ENCODE data around the gene NAV2. TPM values are rescaled to one million over a fixed set of nuclear protein-coding genes. Genes with fewer than 3 reads are reported as not detected.

The NAV2 gene
- total RNA-seq, 2 donors from 2014 or later, result 21.3 to 45.3 TPM

GRCh38 chr11:19738124-19738523 is 25.5 kb downstream of the NAV2 start:
- TF ChIP-seq, protein P1, sequence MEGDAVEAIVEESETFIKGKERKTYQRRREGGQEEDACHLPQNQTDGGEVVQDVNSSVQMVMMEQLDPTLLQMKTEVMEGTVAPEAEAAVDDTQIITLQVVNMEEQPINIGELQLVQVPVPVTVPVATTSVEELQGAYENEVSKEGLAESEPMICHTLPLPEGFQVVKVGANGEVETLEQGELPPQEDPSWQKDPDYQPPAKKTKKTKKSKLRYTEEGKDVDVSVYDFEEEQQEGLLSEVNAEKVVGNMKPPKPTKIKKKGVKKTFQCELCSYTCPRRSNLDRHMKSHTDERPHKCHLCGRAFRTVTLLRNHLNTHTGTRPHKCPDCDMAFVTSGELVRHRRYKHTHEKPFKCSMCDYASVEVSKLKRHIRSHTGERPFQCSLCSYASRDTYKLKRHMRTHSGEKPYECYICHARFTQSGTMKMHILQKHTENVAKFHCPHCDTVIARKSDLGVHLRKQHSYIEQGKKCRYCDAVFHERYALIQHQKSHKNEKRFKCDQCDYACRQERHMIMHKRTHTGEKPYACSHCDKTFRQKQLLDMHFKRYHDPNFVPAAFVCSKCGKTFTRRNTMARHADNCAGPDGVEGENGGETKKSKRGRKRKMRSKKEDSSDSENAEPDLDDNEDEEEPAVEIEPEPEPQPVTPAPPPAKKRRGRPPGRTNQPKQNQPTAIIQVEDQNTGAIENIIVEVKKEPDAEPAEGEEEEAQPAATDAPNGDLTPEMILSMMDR (IDR thresholded peaks at IDR 0.05), result no peak
- H3K27me3 ChIP-seq, result no peaks in the 10 kb centered on the region
- H3K9me3 ChIP-seq, result no peaks in the 10 kb centered on the region
- intact Hi-C loops (cut with DNase I), result no loop called here
- H3K36me3 ChIP-seq, result no peaks in the 10 kb centered on the region
- H3K4me3 ChIP-seq, result no peak overlapping the region
- no peak overlapping the region for H3K9ac ChIP-seq (ENCODE audit: low read depth in 2 of 2, low read length in 2 of 2)
- no peak overlapping the region for H3K27ac ChIP-seq
- no peak for DNase-seq
- H3K4me1 ChIP-seq, result no peaks in the 10 kb centered on the region

DNA sequence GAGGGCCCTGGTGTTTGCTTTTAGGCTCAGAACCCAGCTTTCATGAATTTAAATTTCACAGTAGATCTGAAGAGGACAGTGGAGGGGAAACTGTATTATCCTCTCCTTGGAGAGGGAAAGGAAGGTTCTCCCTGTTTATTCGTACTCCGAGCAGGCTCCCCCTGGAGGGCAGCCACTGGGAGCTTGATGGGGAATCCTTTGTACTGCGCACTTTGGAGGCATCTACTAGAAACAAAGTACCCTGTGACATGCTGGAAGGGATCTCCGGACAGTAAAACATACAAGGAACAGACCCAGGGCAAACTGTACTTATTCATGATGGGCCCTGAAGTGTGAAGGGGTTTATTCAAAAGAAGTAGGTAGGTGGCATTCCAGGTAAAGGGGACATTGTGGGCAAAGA is 27.2 kb downstream of the NAV2 start:
- Histone ChIP-seq H3K27me3 (no peaks in the 10 kb centered on the region), H3K9me3 (no peaks in the 10 kb centered on the region), H3K9ac (ENCODE audit: low read depth in 2 of 2, low read length in 2 of 2) (no peak overlapping the region), H3K36me3 (no peaks in the 10 kb centered on the region), H3K27ac (no peak overlapping the region), H3K4me3 (no peak overlapping the region), H3K4me1 (no peaks in the 10 kb centered on the region)
- intact Hi-C loops (cut with DNase I), result no loop called here
- TF ChIP-seq, protein P1 (IDR thresholded peaks at IDR 0.05), result no peak
- no peak for DNase-seq

- H3K4me1 ChIP-seq, result no peaks in the 10 kb centered on the region
- no peaks in the 10 kb centered on the region for H3K27me3 ChIP-seq
- DNase-seq, result no peak
- H3K9ac ChIP-seq (ENCODE audit: low read depth in 2 of 2, low read length in 2 of 2), result no peak overlapping the region
- H3K4me3 ChIP-seq, result no peak overlapping the region
- H3K36me3 ChIP-seq, result no peaks in the 10 kb centered on the region
- intact Hi-C loops (cut with DNase I), result no loop called here
- H3K9me3 ChIP-seq, result no peaks in the 10 kb centered on the region
- TF ChIP-seq, protein P1 (IDR thresholded peaks at IDR 0.05), result no peak
- no peak overlapping the region for H3K27ac ChIP-seq
Measured at GRCh38 chr11:19740586-19740985, 27.9 kb downstream of the NAV2 start.

DNA sequence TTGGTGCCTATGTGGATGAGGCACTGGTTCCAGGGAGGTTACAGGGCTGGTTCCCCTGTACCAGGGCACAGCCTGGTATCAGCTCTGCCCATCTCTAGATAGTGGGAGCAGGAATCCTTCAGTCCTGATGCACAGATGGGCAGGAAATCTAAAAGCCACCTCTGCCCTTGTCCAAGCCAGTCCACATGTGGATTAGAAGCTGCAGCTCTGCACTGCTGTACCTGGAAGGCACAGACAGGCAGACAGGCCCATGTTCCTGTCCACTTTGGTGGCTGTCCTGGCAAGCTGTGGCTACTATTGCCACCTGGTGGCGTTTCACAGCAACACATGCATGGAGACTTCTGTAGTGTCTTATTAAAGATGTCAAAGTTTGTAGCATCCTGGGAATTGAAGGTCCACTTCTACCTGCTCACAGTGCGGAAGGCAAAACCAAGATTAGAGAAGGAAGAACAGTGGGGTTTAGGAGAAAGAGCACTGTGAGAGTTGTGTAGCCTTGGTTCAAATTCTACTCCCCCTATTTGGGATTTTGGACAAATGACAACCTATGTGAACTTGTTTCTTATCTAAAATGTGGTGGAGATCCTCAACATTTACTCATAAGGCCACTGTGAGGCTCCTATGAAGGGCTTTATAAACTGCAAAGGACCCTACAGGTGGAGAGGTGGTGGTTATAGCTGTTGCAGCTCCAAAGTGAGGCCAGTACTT is 30.1 kb downstream of the NAV2 start:
- Histone ChIP-seq H3K27me3 (no peaks in the 10 kb centered on the region), H3K36me3 (no peaks in the 10 kb centered on the region), H3K4me3 (no peak overlapping the region), H3K9ac (ENCODE audit: low read depth in 2 of 2, low read length in 2 of 2) (no peak overlapping the region), H3K27ac (no peak overlapping the region), H3K4me1 (no peaks in the 10 kb centered on the region), H3K9me3 (no peaks in the 10 kb centered on the region)
- TF ChIP-seq, protein P1 (IDR thresholded peaks at IDR 0.05), result peak; percentile 86
- intact Hi-C loops (cut with DNase I), result loop anchor here (2.0 kb wide), 1 partner anchor 160 kb away; no protein-coding TSS in a partner anchor
- DNase-seq, result peak; percentile 80

DNA sequence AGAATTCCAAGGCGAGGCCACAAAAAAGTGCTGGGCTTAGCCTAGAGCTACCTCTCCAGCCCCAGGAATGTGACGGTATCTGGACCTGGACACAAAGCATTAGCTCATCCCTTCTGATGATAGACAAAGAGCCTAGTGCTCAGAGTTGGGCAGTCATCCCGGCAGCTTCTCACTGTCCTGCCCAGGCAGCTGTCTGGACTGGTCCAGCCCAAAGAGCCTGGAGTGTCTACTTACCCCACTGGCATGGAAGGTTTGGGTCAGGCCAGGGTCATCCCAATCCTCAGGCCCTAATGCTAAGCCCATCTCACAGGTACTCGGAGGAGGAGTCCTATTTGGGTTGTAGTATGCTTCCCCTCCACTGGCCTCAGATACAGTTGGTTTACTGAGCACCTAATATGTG is 31.0 kb downstream of the NAV2 start:
- DNase-seq, result no peak
- Histone ChIP-seq H3K27ac (no peak overlapping the region), H3K36me3 (no peaks in the 10 kb centered on the region), H3K4me3 (no peak overlapping the region), H3K9ac (ENCODE audit: low read depth in 2 of 2, low read length in 2 of 2) (no peak overlapping the region), H3K27me3 (no peaks in the 10 kb centered on the region), H3K9me3 (no peaks in the 10 kb centered on the region), H3K4me1 (no peaks in the 10 kb centered on the region)
- intact Hi-C loops (cut with DNase I), result loop anchor here (2.0 kb wide), 2 partner anchors 159 to 183 kb away; no protein-coding TSS in a partner anchor
- TF ChIP-seq, protein P1 (IDR thresholded peaks at IDR 0.05), result no peak

All from colonic mucosa (tissue), 4 donors.